A549 (cell line): ENCODE data around the gene SMG6. TPM values are rescaled to one million over a fixed set of nuclear protein-coding genes. Genes with fewer than 3 reads are reported as not detected.

Experiments
- ATAC-seq, 2 experiments: fragments of 200-7000 bp in 1 of 2; fragments of >200 bp in 1 of 2; cut with Nextera tagmentation in 1 of 2; cut with Tn5 transposase in 1 of 2; 3 replicates each; pipeline versions ENCODE4 v1.8.0 to v1.9.1; 2018 to 2020; ENCODE audit warnings: mild to moderate bottlenecking in 1 of 2, moderate library complexity in 1 of 2
- CTCF ChIA-PET: fragments of 300-600 bp; sonication (Branson Sonifier 250); formaldehyde crosslinking; extraction: SDS; loops from one replicate; lab custom pipeline; 2021; ENCODE audit warnings: antibody characterized with exemption, inconsistent platforms; lab: Yijun Ruan, JAX
- POLR2A ChIA-PET: fragments of 350-600 bp; formaldehyde crosslinking; extraction: SDS; loops from one replicate; lab custom pipeline; 2021; ENCODE audit warnings: antibody characterized with exemption, inconsistent platforms; lab: Yijun Ruan, JAX
- DNase-seq, 2 experiments: peaks; one replicate each; pipeline versions ENCODE4 v3.0.0 to v3.0.0-alpha.2; 2011 to 2016; ENCODE audit warnings: low read depth in 1 of 2, low spot score in 1 of 2
- FAIRE-seq: peaks from 2 replicates; lab custom pipeline; 2011; peaks lifted over from hg19 to GRCh38; lab: Jason Lieb, UNC
- H3K27ac ChIP-seq, 2 experiments: fragments of >200 bp; sonication (Bioruptor Twin); formaldehyde crosslinking; 3 replicates each; pipeline ENCODE4 v1.5.1; 2016 to 2017
- H3K4me1 ChIP-seq: fragments of >200 bp; sonication (Bioruptor Twin); formaldehyde crosslinking; 3 replicates; pipeline ENCODE4 v1.6.1; 2016
- H3K4me2 ChIP-seq: fragments of >200 bp; sonication (Bioruptor Twin); formaldehyde crosslinking; 3 replicates; pipeline ENCODE4 v1.6.1; 2016
- H3K4me3 ChIP-seq: fragments of >200 bp; sonication (Bioruptor Twin); formaldehyde crosslinking; 3 replicates; pipeline ENCODE4 v1.5.1; 2016
- H3K9me3 ChIP-seq: fragments of >200 bp; sonication (Bioruptor Twin); formaldehyde crosslinking; 3 replicates; pipeline ENCODE4 v1.6.1; 2016
- CBX2 ChIP-seq: fragments of 200-600 bp; sonication (generic); IDR thresholded peaks from 2 replicates; pipeline ENCODE4 v1.6.1; 2016; ENCODE audit warnings: low read depth, mild to moderate bottlenecking, borderline replicate concordance
- CBX8 ChIP-seq: fragments of 200-600 bp; sonication (generic); IDR thresholded peaks from 2 replicates; pipeline ENCODE4 v1.6.1; 2016
- CEBPB ChIP-seq, 2 experiments: fragments of >200 bp in 1 of 2; sonication (Bioruptor Twin) in 1 of 2; formaldehyde crosslinking in 1 of 2; IDR thresholded peaks; 2 replicates each; pipeline ENCODE4 v1.6.1; 2012 to 2016
- CHD2 ChIP-seq: fragments of 150-350 bp; IDR thresholded peaks from 2 replicates; pipeline ENCODE4 v1.6.1; 2014; ENCODE audit warnings: low read length; ENCODE audit not compliant: partially characterized antibody
- CHD4 ChIP-seq: fragments of 200-600 bp; sonication (generic); IDR thresholded peaks from 2 replicates; pipeline ENCODE4 v1.6.1; 2016; ENCODE audit warnings: antibody characterized with exemption, mild to moderate bottlenecking, borderline replicate concordance
- E2F6 ChIP-seq: IDR thresholded peaks from 2 replicates; pipeline ENCODE4 v1.6.1; 2012; ENCODE audit warnings: low read depth, borderline replicate concordance
- EHMT2 ChIP-seq: fragments of 200-600 bp; sonication (generic); IDR thresholded peaks from 2 replicates; pipeline ENCODE4 v1.6.1; 2016; ENCODE audit warnings: antibody characterized with exemption, low read depth, mild to moderate bottlenecking, moderate library complexity
- EP300 ChIP-seq, 2 experiments: fragments of >200 bp; sonication (Bioruptor Twin); formaldehyde crosslinking; IDR thresholded peaks; 2 replicates in 1 of 2; 3 replicates in 1 of 2; pipeline ENCODE4 v1.6.1; 2016 to 2017
- GATA3 ChIP-seq: IDR thresholded peaks from 2 replicates; pipeline ENCODE4 v1.6.1; 2012; ENCODE audit warnings: borderline replicate concordance
- HEYL ChIP-seq: fragments of 250-450 bp; sonication (Bioruptor Pico); IDR thresholded peaks from 2 replicates; pipeline ENCODE4 v1.8.0; 2021; ENCODE audit warnings: mild to moderate bottlenecking, moderate library complexity
- HOXA7 ChIP-seq: fragments of 250-450 bp; sonication (Bioruptor Pico); IDR thresholded peaks from 2 replicates; pipeline ENCODE4 v1.5.0; 2020; ENCODE audit warnings: mild to moderate bottlenecking, moderate library complexity
- HOXB13 ChIP-seq: fragments of 250-450 bp; sonication (Bioruptor Pico); IDR thresholded peaks from 2 replicates; pipeline ENCODE4 v1.5.0; 2020; ENCODE audit warnings: low read depth, mild to moderate bottlenecking, moderate library complexity
- JUNB ChIP-seq: fragments of >200 bp; sonication (Bioruptor Twin); formaldehyde crosslinking; IDR thresholded peaks from 2 replicates; pipeline ENCODE4 v1.6.1; 2016
- POLR2AphosphoS2 ChIP-seq: conservative IDR thresholded peaks from 2 replicates; pipeline ENCODE4 v1.6.1; 2012; ENCODE audit warnings: low read length, improper control_type of control experiment, inconsistent platforms
- RCOR1 ChIP-seq: fragments of 150-350 bp; IDR thresholded peaks from 2 replicates; pipeline ENCODE4 v1.6.1; 2014; ENCODE audit warnings: antibody characterized with exemption, low read length, low read depth
- RFX5 ChIP-seq: fragments of 450-650 bp; IDR thresholded peaks from 2 replicates; pipeline ENCODE4 v1.7.1; 2014; ENCODE audit warnings: antibody characterized with exemption, mild to moderate bottlenecking, moderate library complexity
- SMC3 ChIP-seq: fragments of >200 bp; sonication (Bioruptor Twin); formaldehyde crosslinking; IDR thresholded peaks from 3 replicates; pipeline ENCODE4 v1.6.1; 2018; ENCODE audit warnings: inconsistent platforms
- TP53 ChIP-seq: fragments of 250-450 bp; sonication (Bioruptor Pico); IDR thresholded peaks from 2 replicates; pipeline ENCODE4 v1.5.0; 2021; ENCODE audit warnings: mild to moderate bottlenecking, moderate library complexity
- ZC3H11A ChIP-seq: fragments of 450-650 bp; IDR thresholded peaks from 2 replicates; pipeline ENCODE4 v1.6.1; 2014; ENCODE audit warnings: antibody characterized with exemption, mild to moderate bottlenecking
- ZFP36 ChIP-seq: fragments of 450-650 bp; IDR thresholded peaks from 2 replicates; pipeline ENCODE4 v1.6.1; 2014; ENCODE audit warnings: borderline replicate concordance; ENCODE audit not compliant: partially characterized antibody
- WGBS: methylation state at CpG from one replicate; pipeline ENCODE4 v1.1.6; 2017; ENCODE audit errors: missing lambda C conversion rate; 5-methylcytosine and 5-hydroxymethylcytosine counted together
- polyA plus RNA-seq, 4 experiments: library from polyadenylated mRNA; depleted of rRNA in 3 of 4; stranded (reverse); fragments of >200 nt; fragmentation: RNase III in 1 of 4; extraction: RNeasy Plus Mini Kit Qiagen cat#74134 plus additional on column Dnase treatment in 1 of 4; gene quantifications; 2 replicates in 3 of 4; 3 replicates in 1 of 4; pipeline ENCODE4 v1.2.3, GENCODE V29; 2011 to 2017
- TF ChIP-seq, protein P1 (sequence below): fragments of 250-450 bp; sonication (Bioruptor Pico); IDR thresholded peaks from 2 replicates; pipeline ENCODE4 v1.5.0; 2021; ENCODE audit warnings: mild to moderate bottlenecking, moderate library complexity, borderline replicate concordance
- TF ChIP-seq, protein P2 (sequence below): fragments of 200-600 bp; sonication (generic); IDR thresholded peaks from 2 replicates; pipeline ENCODE4 v1.6.1; 2016; ENCODE audit warnings: antibody characterized with exemption, mild to moderate bottlenecking, moderate library complexity

The SMG6 gene
- polyA plus RNA-seq, 2 of the 4 experiments (the other 2 are of a cell fraction): 4.7 to 17.0 TPM

DNA sequence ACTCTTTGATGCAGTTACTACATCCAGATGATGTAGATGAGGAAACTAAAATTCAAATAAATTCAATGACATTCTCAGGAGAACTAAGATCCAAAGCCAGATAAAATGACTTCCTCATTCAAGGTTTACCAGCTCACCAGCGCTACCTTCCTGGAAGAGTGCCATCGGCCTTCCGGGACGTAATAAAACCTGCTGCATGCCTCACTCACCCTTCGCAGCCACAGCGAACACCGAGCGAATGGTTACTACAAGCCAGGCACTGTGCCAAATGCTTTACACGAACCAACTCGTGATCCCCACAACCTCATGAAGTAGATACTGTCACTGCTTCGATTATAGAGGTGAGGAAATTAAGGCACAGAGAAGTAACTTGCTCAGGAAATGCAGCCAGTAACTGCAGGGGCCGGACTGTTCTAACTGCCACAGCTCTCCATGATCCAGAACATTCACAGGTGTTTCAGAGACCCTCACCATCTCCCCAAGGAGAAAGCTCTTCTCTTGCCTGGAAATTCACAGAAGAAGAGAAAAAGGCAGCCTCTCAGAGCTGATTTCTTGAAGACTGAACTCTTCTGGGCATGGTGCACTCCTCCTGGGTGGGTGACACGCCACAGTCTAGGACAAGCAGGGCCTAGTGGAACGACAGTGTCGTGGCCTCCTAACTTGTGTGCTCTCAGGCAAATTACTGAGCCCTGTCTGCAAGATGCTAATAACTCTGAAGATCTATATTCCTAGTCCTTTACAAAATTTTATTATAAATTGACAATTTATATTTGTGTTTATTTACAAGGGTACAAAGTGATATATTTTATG, 201.9 kb downstream of the SMG6 start:
- POLR2A ChIA-PET: interaction anchor here (0.7 kb wide), 1 partner anchor 298 kb away, joined by 5 read pairs; no protein-coding TSS in a partner anchor
- FAIRE-seq (peak; percentile 7), ATAC-seq (no peak), DNase-seq (no peak)
- Histone ChIP-seq H3K4me2 (no peak overlapping the region), H3K4me3 (no peak overlapping the region), H3K27ac (no peak overlapping the region), H3K4me1 (no peaks in the 10 kb centered on the region), H3K9me3 (no peaks in the 10 kb centered on the region)
- no peak for TF ChIP-seq CBX8
- no peak for TF ChIP-seq RFX5
- no peak for TF ChIP-seq CEBPB (IDR thresholded peaks at IDR 0.05)
- 87% methylated on average over 15 of the region's 15 CpGs for WGBS
- CTCF ChIA-PET: interaction anchor here (0.9 to 2.2 kb wide), 6 partner anchors 13 to 47 kb away, joined by 3 to 14 read pairs (median 4); no protein-coding TSS in a partner anchor

DNA sequence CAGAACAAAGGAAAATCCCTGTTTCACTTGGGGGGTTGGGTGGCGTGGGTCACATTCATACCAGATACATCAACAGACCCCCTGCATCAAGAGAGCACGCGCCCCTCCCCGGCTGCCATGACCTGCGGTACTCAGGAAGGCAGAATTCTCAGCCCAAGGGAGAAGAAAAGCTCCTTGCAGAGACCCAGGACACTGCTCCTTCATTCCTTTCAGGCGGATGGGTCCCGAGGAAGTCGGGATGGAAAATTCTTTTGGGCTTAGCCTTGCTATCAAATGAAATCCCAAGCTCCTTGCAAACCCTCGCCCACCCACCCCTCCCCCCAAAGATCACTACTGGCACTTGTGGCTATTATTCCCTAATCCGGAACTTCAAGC, 208.1 kb downstream of the SMG6 start:
- no peak overlapping the region for H3K4me3 ChIP-seq
- FAIRE-seq (no peak), DNase-seq (no peak), ATAC-seq (no peak)
- ChIA-PET POLR2A (no interaction called here), CTCF (interaction anchor here (1.1 to 4.3 kb wide), 11 partner anchors 10 to 241 kb away, joined by 3 to 21 read pairs (median 5); partner anchors contain the start of genes HIC1 and TSR1)
- H3K27ac ChIP-seq: no peak overlapping the region
- no peaks in the 10 kb centered on the region for H3K9me3 ChIP-seq
- H3K4me1 ChIP-seq: no peaks in the 10 kb centered on the region
- 84% methylated on average over 10 of the region's 10 CpGs for WGBS
- H3K4me2 ChIP-seq: no peak overlapping the region
- TF ChIP-seq SMC3 (no peak), CHD2 (no peak), HEYL (no peak), E2F6 (no peak), ZC3H11A (no peak), POLR2AphosphoS2 (no peak), RCOR1 (no peak), EP300 (IDR thresholded peaks at IDR 0.05) (no peak), ZFP36 (no peak), HOXA7 (CRISPR knock-in tag) (no peak), EHMT2 (no peak), CHD4 (no peak), JUNB (no peak), GATA3 (no peak), TP53 (CRISPR knock-in tag) (no peak), HOXB13 (CRISPR knock-in tag) (no peak), CBX2 (no peak)
- TF ChIP-seq, protein P1, sequence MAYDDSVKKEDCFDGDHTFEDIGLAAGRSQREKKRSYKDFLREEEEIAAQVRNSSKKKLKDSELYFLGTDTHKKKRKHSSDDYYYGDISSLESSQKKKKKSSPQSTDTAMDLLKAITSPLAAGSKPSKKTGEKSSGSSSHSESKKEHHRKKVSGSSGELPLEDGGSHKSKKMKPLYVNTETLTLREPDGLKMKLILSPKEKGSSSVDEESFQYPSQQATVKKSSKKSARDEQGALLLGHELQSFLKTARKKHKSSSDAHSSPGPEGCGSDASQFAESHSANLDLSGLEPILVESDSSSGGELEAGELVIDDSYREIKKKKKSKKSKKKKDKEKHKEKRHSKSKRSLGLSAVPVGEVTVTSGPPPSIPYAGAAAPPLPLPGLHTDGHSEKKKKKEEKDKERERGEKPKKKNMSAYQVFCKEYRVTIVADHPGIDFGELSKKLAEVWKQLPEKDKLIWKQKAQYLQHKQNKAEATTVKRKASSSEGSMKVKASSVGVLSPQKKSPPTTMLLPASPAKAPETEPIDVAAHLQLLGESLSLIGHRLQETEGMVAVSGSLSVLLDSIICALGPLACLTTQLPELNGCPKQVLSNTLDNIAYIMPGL: no peak
- TF ChIP-seq, protein P2, sequence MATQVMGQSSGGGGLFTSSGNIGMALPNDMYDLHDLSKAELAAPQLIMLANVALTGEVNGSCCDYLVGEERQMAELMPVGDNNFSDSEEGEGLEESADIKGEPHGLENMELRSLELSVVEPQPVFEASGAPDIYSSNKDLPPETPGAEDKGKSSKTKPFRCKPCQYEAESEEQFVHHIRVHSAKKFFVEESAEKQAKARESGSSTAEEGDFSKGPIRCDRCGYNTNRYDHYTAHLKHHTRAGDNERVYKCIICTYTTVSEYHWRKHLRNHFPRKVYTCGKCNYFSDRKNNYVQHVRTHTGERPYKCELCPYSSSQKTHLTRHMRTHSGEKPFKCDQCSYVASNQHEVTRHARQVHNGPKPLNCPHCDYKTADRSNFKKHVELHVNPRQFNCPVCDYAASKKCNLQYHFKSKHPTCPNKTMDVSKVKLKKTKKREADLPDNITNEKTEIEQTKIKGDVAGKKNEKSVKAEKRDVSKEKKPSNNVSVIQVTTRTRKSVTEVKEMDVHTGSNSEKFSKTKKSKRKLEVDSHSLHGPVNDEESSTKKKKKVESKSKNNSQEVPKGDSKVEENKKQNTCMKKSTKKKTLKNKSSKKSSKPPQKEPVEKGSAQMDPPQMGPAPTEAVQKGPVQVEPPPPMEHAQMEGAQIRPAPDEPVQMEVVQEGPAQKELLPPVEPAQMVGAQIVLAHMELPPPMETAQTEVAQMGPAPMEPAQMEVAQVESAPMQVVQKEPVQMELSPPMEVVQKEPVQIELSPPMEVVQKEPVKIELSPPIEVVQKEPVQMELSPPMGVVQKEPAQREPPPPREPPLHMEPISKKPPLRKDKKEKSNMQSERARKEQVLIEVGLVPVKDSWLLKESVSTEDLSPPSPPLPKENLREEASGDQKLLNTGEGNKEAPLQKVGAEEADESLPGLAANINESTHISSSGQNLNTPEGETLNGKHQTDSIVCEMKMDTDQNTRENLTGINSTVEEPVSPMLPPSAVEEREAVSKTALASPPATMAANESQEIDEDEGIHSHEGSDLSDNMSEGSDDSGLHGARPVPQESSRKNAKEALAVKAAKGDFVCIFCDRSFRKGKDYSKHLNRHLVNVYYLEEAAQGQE: no peak
